Jurkat, Clone E6-1 (cell line): ENCODE measurements around the gene POLR3C.

Experiments used
- DNase-seq: peaks from one replicate; pipeline ENCODE4 v3.0.0-alpha.2; 2011; ENCODE audit warnings: low read depth, low spot score
- H3K4me3 ChIP-seq: 2 replicates; pipeline ENCODE4 v1.5.1; 2011; ENCODE audit warnings: mild to moderate bottlenecking, low read length, control low read depth, moderate library complexity

The POLR3C gene

DNA sequence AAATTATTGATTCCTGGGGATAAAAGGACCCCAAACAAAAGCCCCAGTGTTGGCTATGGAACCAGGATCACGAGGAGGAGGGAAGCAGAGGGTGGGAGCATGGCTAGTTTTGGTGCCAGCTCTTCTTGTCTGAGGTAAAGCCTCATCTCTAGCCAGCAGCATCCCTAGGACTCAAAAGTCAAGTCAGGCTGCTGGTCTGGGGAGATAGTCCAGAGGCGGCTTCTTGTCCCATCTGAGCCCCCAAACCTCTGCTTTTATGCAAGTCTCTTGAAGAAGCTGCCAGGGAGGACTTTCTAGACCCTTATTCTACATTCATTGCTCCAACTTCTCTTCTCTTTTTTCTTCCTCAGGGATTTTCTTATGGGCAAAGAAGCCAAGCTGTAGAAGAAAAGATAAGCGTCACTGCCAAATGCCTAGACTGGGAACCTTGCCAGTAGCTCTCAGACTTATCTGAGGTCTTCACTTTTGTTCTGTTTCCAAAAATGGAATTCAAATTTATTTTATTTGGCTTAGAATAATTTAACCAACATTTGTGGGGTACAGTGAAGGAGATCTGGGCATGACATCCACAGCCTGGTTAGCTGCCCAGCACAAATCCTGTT lies 68.6 kb downstream of the POLR3C start:
- no peak for DNase-seq
- no peak overlapping the region for H3K4me3 ChIP-seq

GRCh38 chr1:145893306-145894055 lies 69.5 kb downstream of the POLR3C start:
- no peak overlapping the region for H3K4me3 ChIP-seq

More at GRCh38 chr1:145893306-145894055, 69.5 kb downstream of the POLR3C start:
- DNase-seq, result no peak
